ENCODE results near the gene ZNF106.

Gene ZNF106

DNA sequence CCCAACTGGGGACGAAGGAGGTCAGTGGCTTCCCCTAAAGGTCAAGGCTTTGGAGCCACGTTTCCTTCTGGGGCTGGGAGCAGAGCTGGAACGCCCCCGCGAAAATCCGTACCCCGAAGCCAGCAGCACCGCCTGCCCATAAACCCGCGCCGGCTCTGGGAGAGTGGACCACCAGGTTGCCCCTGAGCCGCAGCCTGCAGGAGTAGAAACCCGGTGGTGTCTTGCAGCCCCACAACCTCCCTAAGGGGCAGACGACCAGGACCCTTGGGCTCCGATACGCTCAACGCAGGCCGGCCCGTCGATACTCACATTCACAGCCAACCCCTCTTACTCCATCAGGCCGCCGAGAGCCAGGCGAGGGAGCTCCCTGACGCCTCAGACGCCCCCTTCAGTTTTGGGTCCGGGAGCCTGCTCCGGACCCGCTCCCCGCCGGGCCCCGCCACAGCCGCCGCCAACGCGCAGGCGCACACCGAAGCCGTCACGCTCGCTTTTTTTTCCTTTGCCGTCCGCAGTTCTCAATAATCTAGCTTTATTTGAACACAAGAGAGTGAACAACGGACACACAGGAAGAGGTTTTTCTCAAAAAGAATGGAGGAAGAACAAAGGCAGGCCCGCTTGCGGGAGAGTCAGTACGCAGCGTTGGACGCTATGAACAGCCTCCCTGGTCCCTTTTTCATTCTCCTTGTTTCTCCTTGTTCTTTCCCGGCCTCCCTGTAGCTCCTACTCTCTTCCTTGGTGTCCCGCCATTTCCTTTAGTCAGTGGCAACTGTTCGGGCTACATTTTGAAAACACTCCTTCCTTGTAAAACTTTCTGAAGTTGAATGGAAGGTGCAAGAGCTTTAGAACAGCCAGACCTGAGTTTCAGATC, at the start of gene ZNF106:
TSS of gene ZNF106 (minus strand) at position 471 of the 868 bp plus-strand sequence. CDS start 18,852 bp downstream, outside the sequence.
- DNase-seq: peak; percentile 93

GRCh38 chr15:42533246-42533645, 42.3 kb upstream of the ZNF106 start:
- DNase-seq: no peak

DNA sequence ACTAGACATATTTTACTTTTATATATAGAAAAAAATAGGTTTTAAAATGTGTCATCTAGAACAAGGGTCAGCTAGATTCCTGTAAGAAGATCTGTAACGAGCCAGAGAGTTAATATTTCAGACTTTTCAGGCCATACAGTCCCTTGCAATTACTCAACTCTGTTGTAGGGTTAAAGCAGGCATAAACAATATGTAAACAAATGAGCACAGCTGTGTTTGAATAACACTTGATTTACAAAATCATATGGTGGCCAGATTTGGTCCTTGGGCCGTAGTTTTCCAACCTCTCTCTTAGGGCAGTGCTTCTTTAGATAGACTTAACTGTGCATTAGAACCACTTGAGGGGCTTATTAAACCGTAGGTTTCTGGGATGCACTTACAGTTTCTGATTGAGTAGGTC, 38.0 kb upstream of the ZNF106 start:
- no peak for DNase-seq

GRCh38 chr15:42523331-42523730, 32.4 kb upstream of the ZNF106 start:
- no peak for DNase-seq

DNA sequence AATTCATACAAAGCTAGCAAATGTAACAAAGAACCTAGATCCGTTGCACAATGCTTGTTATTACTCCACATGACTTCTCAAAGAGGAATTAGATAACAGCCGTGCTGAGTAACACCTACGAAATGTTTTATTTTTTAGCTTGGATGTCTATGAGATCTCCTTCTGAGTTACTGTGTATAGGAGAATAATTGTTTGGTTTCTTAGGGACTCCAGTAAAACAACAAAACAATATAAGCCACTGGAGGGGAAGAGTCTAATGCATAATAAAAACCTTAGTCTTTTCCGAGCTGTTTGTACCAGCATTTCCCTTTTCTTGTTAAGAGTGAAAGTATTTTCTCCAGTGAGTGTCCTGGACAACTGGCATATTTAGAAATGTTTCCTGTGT, 20.1 kb upstream of the ZNF106 start:
- peak; percentile 40 for DNase-seq

- DNase-seq: no peak
These were observed 19.5 kb upstream of the ZNF106 start for GRCh38 chr15:42510258-42511006.

- no peak for DNase-seq
These were observed 17.3 kb upstream of the ZNF106 start for GRCh38 chr15:42508263-42508690.

- DNase-seq: peak; percentile 32
These were observed 16.6 kb upstream of the ZNF106 start for GRCh38 chr15:42507514-42507913.

DNA sequence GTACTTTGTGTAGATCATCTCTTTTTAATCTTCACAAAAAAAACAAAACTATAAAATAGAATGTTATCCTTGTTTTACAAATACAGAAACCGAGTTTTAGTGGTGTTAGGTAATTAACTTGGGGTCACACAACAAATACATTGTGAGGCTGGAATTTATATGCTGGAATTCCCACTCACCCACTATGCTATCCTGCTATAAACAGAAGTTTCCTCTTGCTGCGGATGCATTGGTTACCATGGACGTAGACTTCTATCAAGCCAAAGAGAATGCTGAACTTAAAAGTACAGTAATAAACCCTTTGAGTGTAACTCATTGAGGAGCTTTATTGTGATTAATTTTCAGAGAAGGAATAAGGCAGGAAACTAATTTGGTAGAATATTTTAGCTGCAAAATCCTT, 13.7 kb upstream of the ZNF106 start:
- DNase-seq: no peak

- no peak for DNase-seq
These were observed 12.9 kb upstream of the ZNF106 start for GRCh38 chr15:42503825-42504224.

GRCh38 chr15:42502477-42502876, 11.5 kb upstream of the ZNF106 start:
- DNase-seq: no peak

DNA sequence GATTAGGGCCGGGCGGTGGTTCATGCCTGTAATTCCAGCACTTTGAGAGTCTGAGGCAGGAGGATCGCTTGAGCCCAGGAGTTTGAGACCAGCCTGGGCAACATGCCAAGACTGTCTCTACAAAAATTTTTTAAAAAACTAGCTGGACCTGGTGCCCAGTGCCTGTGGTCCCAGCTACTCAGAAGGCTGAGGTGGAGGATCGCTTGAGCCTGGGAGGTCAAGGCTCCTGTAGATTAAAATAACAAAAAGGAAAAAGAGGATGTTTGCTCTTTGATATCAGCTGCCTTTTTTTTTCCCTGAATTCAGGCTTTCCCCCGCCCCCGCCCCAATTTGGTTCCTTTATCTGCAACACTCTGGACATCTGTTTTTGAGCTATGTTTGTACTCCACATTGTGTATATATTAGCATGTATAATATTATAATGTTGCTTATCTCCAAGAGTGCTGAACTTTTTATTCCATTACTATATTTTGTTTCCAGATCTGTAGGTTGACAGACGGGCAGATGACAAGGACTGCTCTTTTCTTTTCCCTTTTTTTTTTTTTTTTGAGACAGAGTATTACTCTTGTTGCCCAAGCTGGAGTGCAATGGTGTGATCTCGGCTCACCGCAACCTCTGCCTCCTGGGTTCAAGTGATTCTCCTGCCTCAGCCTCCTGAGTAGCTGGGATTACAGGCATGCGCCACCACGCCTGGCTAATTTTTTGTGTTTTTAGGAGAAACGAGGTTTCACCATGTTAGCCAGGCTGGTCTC, 9.1 kb upstream of the ZNF106 start:
- DNase-seq: no peak

DNA sequence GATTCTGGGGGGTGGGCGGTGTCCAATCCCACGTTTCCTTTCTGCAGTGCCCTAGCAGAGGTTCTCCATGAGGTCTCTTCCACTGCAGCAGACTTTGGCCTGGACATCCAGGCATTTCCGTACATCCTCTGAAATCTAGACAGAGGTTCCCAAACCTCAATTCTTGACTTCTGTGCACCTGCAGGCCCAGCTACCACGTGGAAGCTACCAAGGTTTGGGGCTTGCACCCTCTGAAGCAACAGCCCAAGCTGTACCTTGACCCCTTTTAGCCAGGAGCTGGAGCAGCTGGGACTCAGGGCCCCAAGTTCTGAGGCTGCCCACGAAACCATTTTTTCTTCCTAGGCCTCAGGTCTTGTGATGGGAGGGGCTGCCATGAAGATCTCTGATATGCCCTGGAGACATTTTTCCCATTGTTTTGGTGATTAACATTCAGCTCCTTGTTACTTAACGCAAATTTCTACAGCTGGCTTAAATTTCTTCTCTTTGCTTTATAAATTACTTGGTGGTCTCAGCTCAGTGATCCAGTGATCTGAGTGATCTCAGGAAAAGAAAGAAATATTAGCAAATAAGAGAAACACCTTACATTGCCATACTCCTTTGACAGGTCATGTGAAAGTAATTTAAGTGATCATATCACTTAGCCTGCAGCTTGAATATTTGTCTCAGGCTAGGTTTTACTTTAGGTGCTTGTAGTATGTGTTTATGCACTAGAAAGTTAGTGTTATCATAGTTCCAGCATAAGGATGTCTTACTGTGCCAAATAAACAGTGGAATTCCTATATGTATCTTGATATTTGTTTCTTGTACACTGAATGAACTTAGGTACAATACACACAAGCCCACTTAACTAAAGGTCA, 7.5 kb upstream of the ZNF106 start:
- DNase-seq: no peak

GRCh38 chr15:42495361-42496212, 4.6 kb upstream of the ZNF106 start, which contains the start of gene SNAP23:
Gene SNAP23 (plus strand): TSS chr15:42495634. CDS start chr15:42511847, 16,213 bp downstream.
- DNase-seq: peak; percentile 96

- DNase-seq: peak; percentile 79
These were observed 4.0 kb upstream of the ZNF106 start for GRCh38 chr15:42494998-42495360.

GRCh38 chr15:42493679-42494078, 2.7 kb upstream of the ZNF106 start:
- DNase-seq: no peak

GRCh38 chr15:42491539-42492225, 741 bp upstream of the ZNF106 start:
- peak; percentile 78 for DNase-seq

GRCh38 chr15:42490291-42490670, 660 bp downstream of the ZNF106 start:
- no peak for DNase-seq

DNA sequence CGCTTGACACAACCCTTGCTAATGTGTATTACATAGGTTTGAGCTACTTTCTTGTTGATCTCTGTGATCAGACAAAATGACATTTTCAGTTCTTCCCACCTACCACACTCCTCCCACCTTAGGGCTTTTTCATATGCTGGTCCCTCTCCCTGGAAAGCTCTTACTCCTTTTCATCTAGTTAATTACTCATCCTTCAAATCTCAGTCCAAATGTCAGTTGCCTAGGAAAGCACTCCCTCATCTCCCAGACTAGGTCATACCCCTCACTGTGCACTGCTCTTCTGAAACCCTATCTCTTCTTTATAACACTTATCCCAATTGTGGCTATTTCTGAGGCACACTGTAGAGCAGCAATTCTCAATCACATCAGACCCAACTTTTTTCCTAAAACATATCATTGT, 7.3 kb downstream of the ZNF106 start:
- DNase-seq: no peak

- no peak for DNase-seq
These were observed 8.2 kb downstream of the ZNF106 start for GRCh38 chr15:42482701-42483100.

GRCh38 chr15:42474827-42475226, 16.1 kb downstream of the ZNF106 start:
- no peak for DNase-seq

All from fibroblast of skin of right biceps (primary cell).